NCI-H1694 (cell line): Measurements from ENCODE around the gene FBXW12.
"Not testable (repeated sequence)": the region's sequence is repeated elsewhere in the genome, so short reads cannot be mapped to it uniquely, and the experiment has no call there.

Experiments used
- DNase-seq: peaks from one replicate; lab custom pipeline; 2025; lab: John Stamatoyannopoulos, UW

FBXW12 gene

DNA sequence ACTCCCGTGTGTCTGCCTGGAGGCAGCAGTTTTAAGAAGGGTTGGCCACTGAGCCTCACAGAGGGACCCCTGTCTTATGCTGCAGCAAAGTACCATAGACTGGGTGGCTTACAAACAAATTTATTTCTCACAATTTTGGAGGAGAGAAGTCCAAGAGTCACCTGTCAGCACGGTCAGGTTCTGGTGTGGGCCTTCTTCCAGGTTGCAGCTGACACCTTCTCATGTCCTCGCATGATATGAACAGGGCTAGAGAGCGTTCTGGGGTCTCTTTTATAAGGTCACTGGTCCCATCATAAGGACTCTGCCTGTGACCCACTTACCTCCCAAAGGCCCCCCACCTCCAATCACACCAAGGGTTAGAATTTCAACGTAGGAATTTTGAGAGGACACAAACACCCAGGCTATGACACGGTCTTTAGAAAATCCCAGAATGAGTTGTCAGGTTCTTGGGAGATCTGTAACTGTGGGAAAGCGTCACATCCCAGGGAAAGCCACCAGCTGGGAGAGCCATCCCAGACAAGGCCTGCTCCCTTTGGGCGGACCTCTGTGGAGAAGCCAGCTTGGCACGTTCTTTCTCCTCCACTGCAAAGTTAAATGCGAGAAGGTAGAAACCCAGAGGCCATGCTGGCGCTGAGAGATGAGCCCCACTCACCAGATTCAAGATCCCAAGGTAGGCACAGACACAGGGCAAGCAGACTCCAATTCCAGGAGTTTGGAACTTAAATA, at the start of gene FBXW12:
Gene FBXW12 (plus strand): TSS at position 569 of the 726 bp plus-strand sequence. CDS start 549 bp downstream, outside the sequence.
- no peak for DNase-seq

DNA sequence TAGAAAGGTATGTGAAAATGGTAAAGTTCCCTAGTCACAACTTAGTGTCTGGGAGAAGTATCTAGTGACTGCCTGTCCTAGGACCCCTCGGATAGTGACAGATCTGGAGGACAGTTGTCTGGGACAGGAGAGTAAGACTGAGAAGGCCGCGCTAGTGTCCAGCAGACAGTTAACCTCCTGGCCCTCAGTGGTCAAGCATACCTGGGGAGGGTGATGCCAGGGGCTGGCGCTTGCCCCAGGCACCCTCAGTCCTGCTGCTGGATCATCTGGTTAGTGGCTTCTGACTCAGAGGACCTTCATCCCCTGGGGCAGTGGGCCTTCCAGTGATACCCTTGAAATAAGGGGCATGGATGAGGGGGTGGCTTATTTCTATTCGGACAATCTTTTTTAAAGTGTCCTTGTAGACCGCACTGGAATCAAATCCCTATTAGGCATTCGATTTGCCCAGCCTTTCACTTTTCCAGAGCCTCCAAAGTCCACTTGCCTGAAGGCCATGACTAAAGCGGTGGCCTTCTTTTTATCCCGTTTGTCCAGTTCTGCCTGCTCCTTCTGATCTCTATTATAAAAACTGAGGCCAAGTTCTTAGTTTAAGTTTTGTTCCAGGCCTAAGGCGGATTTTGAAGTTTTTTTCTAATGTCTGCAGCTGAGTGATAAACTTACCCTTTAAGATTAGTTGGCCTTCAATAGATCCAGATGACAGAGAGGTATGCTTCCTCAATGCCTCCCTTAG, 40.1 kb upstream of the FBXW12 start:
- not testable (repeated sequence) for DNase-seq

- DNase-seq = not testable (repeated sequence)
These were observed 38.4 kb upstream of the FBXW12 start, which contains the start of gene SPINK8 for GRCh38 chr3:48333346-48334245. SPINK8 (minus strand) TSS chr3:48333661; CDS start chr3:48328341, 5,320 bp downstream.

DNA sequence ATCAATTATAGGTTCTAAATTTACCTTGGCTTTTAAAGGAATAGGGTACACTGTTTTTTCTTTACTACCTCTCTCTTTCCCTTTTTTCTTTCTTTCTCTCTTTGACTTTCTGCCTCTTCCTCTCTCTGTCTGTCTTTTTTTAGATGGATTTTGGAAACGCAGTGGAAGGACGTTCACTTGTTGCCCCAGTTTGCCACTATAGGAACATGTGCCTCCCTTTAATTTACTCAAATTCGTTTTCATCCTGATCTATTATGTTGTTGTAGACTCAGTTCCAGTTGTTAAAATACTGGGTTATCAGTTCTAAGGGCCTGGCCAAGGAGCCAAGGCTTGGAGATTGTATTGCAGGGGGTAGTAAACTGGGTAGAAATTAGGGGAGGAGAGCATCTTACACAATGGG, 37.4 kb upstream of the FBXW12 start:
- DNase-seq = no peak

DNA sequence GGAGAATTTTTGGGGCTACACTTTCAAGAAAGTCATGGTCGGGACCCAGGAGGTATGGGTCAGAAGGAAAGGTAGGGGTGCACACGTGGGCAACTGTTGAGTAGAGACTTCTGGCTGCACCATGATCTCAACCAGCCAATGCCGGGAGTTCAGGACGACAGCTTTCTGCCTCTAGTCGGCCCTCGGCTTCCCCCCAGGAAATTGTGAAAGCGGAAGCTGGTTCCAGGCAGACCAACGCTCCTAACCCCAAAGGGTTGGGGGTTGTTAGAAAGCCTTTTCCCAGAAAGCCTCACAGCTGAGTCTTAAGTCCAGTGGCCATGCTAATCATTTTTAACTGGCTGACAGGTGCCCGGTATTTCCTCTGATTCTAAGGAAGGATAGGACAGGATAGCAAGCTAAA, 36.7 kb upstream of the FBXW12 start:
- not testable (repeated sequence) for DNase-seq

GRCh38 chr3:48337536-48337935, 34.5 kb upstream of the FBXW12 start:
- DNase-seq = not testable (repeated sequence)

GRCh38 chr3:48338635-48339034, 33.4 kb upstream of the FBXW12 start:
- DNase-seq = no peak

- DNase-seq = no peak
These were observed 28.6 kb upstream of the FBXW12 start for GRCh38 chr3:48343432-48343831.

- DNase-seq = no peak
These were observed 27.0 kb upstream of the FBXW12 start for GRCh38 chr3:48344867-48345507.

- no peak for DNase-seq
These were observed 26.0 kb upstream of the FBXW12 start for GRCh38 chr3:48345946-48346572.

DNA sequence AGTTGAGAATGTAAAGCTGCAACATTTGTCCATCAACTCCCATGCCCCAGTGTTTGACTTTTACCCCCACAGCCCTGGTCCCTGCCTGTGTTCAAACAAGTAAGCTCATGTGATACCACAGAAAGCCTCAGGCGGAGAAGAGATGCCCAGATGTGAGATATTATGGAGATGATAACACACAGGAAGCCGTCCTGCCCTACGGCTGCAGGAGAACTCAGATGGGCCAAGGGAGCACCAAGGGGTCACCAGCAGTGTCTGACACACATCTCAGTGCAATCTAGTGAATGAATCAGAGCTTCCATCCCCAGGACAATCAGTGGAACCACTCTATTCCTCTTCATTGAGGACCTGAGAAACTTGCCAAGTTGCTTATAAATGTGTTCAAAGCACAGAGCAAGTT, 24.5 kb upstream of the FBXW12 start:
- no peak for DNase-seq

- no peak for DNase-seq
These were observed 19.5 kb upstream of the FBXW12 start for GRCh38 chr3:48352546-48352945.

DNA sequence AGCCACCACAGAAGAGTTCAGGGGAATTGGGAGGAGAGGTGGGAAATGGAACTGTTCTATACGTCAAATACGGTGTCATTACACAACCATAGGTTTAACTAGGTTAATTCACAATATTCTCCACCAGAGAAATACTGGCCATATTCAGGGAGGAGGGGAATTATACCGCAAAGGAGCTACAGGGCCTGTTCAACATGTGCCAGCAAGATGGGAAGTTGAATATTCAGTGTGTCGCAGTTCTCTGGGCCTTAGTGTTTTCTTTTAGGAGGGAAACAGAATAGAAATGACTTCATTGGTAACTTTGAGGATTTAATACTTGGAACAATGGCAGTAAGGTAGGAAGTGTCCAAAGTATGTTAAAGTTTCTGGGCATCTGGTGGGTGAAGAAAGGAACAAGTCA, 18.0 kb upstream of the FBXW12 start:
- no peak for DNase-seq

- DNase-seq = no peak
These were observed 15.6 kb upstream of the FBXW12 start for GRCh38 chr3:48356419-48356818.

- DNase-seq = no peak
These were observed 10.1 kb upstream of the FBXW12 start for GRCh38 chr3:48361928-48362327.

- no peak for DNase-seq
These were observed 7.2 kb upstream of the FBXW12 start for GRCh38 chr3:48364840-48365239.

GRCh38 chr3:48367201-48367600, 4.8 kb upstream of the FBXW12 start:
- peak; percentile 42 for DNase-seq

- DNase-seq = no peak
These were observed 2.2 kb upstream of the FBXW12 start for GRCh38 chr3:48369693-48370332.

DNA sequence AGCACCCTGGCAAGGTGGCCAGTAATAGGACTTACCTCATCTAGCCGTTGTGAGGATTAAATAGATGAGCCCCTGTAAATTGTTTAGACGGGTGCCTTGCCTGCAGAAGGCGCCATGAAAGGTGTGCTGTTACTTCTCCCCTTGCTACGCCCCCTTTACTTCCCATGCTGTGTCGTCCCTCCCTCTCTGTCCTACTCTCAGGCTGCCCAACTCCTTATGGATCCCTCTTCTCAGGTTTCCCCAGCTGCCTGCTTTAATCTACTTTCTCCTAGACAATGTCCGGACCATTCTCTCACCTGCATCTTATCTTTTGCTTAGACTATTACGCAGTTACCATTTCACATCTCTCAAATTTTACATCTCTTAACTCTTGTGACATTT, 1.7 kb upstream of the FBXW12 start:
- DNase-seq = no peak

DNA sequence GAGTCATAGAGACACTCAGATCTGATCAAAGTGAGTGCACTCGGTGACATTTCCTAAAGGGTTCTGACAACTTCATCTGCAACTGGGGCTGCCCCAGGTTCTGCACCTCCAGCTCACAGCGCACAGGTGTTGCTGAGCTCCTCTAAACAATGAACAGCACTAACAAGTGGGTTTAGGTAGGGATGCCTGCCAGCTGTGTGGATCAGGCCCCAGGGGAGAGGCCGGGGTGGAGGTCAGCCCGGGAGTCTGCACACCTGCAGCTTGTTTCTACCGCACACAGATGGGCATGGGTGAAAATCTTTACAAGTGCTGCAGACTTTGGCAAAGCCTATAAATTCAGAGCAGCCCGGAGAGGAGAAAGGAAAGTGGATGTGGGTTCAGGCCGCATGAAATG, 355 bp downstream of the FBXW12 start:
- no peak for DNase-seq

DNA sequence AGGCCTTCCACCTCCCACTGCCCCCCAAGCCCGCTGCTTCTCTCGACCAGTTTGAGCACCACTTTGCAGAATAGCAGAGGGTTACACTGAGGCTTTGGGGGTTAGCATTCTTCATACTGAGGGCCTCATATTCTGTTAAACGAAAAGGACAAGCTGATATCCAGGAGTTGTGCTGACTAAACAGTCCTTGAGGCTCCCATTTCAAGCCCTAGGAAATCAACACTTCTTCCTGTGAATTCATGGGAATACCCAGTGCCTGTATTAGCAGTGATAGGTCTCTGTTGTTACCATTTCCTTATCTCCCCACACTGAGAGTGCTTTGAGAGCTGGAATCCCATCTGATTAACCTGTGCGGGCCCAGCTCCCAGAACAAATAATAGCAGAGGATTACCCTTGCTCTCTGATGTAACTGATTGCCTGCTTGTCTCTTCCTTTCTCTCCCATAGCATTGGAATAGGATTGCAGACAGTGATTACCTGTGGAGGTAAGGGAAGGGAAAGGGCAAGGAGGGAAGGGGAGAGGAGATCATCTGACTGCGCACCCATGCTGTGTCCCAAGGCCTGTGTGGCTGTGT, 930 bp downstream of the FBXW12 start:
- DNase-seq = no peak
